GM11168 (cell line): Measurements from ENCODE around the gene BTN1A1.

Source experiments
- in situ Hi-C: fragments of 300-500 bp; cut with MboI; formaldehyde crosslinking; loops from one replicate; pipeline ENCODE4 v1.12.0; 2022; ENCODE audit warnings: low sequenced_read_pairs; ENCODE audit not compliant: unreplicated experiment

The BTN1A1 gene

GRCh38 chr6:26555505-26556262 is 55.6 kb downstream of the BTN1A1 start:
- in situ Hi-C loops, result no loop called here

DNA sequence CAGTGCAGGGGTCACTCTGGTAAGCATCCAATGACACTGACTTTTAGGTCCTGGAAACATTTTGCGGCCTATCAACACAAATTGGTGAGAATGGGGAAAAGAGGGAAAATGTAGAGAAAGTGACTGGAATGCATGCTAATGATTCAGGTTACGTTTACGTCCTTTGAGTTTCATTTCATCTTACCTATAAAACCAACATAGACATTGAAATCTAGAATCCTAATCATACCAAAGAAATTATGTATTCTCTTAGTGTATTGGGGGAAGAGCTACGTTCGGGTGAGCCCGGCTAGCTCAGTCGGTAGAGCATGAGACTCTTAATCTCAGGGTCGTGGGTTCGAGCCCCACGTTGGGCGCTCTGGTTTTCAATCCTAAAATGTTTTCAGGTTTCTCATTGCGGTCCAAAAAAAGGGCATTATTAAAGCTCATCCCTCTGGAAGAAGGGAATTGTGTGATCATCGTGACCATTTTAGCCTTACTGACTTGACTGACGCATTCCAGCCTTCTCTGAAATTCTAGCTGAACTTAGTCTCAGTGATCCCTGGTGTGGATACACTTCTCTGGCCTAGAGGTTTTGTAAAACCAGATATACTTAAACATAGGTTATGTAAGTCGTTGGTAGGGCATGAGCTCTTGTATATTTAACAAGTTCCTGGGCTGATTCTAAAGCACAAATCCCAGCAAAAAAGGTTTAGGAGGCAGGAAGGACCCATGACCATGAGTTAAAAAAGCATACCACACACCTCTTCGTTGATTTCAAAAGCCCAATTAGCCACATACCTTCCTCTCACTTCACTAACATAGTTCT is 56.4 kb downstream of the BTN1A1 start:
- in situ Hi-C loops, result no loop called here
